H1 (cell line): ENCODE measurements around the gene CCDC192. TPM values are rescaled to one million over a fixed set of nuclear protein-coding genes. Genes with fewer than 3 reads are reported as not detected.

Experiments used
- CTBP2 ChIP-seq: IDR thresholded peaks from 2 replicates; pipeline ENCODE4 v1.7.0; 2011; ENCODE audit warnings: borderline replicate concordance, mild to moderate bottlenecking, moderate library complexity, mixed read lengths, low read length; ENCODE audit not compliant: insufficient read depth, insufficient read length
- E2F6 ChIP-seq: IDR thresholded peaks from 2 replicates; pipeline ENCODE4 v1.6.1; 2012; ENCODE audit warnings: inconsistent platforms
- RFX5 ChIP-seq: IDR thresholded peaks from 2 replicates; pipeline ENCODE4 v1.6.1; 2011; ENCODE audit warnings: low read depth, low read length, improper control_type of control experiment, borderline replicate concordance
- SRF ChIP-seq: IDR thresholded peaks from 2 replicates; pipeline ENCODE4 v1.6.1; 2011; ENCODE audit warnings: mild to moderate bottlenecking, low read depth, low read length, moderate library complexity
- polyA plus RNA-seq, 7 experiments: library from polyadenylated mRNA; depleted of rRNA in 3 of 7; stranded (reverse) in 5 of 7; unstranded in 2 of 7; fragments of >200 nt in 5 of 7; fragments of 200-250 nt in 2 of 7; gene quantifications; 1 replicate in 5 of 7; 2 replicates in 1 of 7; 4 replicates in 1 of 7; pipeline versions ENCODE4 v1.2.1 to v1.2.3, GENCODE V29; 2011 to 2013; ENCODE audit warnings: missing spikeins in 2 of 7, mixed read lengths in 2 of 7
- total RNA-seq: library from RNA; stranded (reverse); fragmentation: NEBNext Ultra II Directional; extraction: Animal tissue kit (Norgen Biotek cat#: 25700); gene quantifications from 2 replicates; pipeline ENCODE4 v1.2.1, GENCODE V29; 2021

The CCDC192 gene
- total and polyA plus RNA-seq, 2 of the 8 experiments (the other 6 are each of a cell fraction or from before 2014, with no cell fraction given) = 0.61 TPM; not detected in 1

GRCh38 chr5:127933348-127933747 lies 230.2 kb downstream of the CCDC192 start (continued):
- TF ChIP-seq CTBP2 = no peak
- TF ChIP-seq RFX5 = no peak
- no peak for TF ChIP-seq E2F6
- TF ChIP-seq SRF = no peak
